ENCODE results near the gene UNG.
"Not testable (repeated sequence)": the region's sequence is repeated elsewhere in the genome, so short reads cannot be mapped to it uniquely, and the experiment has no call there.

Gene UNG

GRCh38 chr12:109097435-109098182 is at the start of gene UNG:
TSS of gene UNG (plus strand) at chr12:109097597. CDS start at chr12:109097680, 83 bp downstream.
- peak; percentile 57 for FAIRE-seq

GRCh38 chr12:109048706-109049105 is 48.7 kb upstream of the UNG start:
- not testable (repeated sequence) for FAIRE-seq

GRCh38 chr12:109049794-109050193 is 47.6 kb upstream of the UNG start:
- not testable (repeated sequence) for FAIRE-seq

- no peak for FAIRE-seq
Measured at GRCh38 chr12:109052097-109052413, 45.3 kb upstream of the UNG start.

- FAIRE-seq = no peak
Measured at GRCh38 chr12:109052414-109053323, 44.7 kb upstream of the UNG start, which contains the start of gene USP30. TSS of gene USP30 (plus strand) at chr12:109052576. CDS start at chr12:109052679, 103 bp downstream.

GRCh38 chr12:109053382-109054123 is 43.8 kb upstream of the UNG start:
- FAIRE-seq = no peak

- FAIRE-seq = not testable (repeated sequence)
Measured at GRCh38 chr12:109054124-109054513, 43.3 kb upstream of the UNG start.

- no peak for FAIRE-seq
Measured at GRCh38 chr12:109054520-109054919, 42.9 kb upstream of the UNG start.

GRCh38 chr12:109056891-109057290 is 40.5 kb upstream of the UNG start:
- no peak for FAIRE-seq

GRCh38 chr12:109057376-109057775 is 40.0 kb upstream of the UNG start:
- FAIRE-seq = no peak

GRCh38 chr12:109058773-109059172 is 38.6 kb upstream of the UNG start:
- no peak for FAIRE-seq

- no peak for FAIRE-seq
Measured at GRCh38 chr12:109064143-109064542, 33.3 kb upstream of the UNG start.

GRCh38 chr12:109065154-109065852 is 32.1 kb upstream of the UNG start:
- FAIRE-seq = no peak

GRCh38 chr12:109065853-109066193 is 31.6 kb upstream of the UNG start:
- FAIRE-seq = no peak

GRCh38 chr12:109069307-109070271 is 27.8 kb upstream of the UNG start:
- FAIRE-seq = no peak

- FAIRE-seq = no peak
Measured at GRCh38 chr12:109074866-109075265, 22.5 kb upstream of the UNG start.

GRCh38 chr12:109082751-109083150 is 14.6 kb upstream of the UNG start:
- no peak for FAIRE-seq

GRCh38 chr12:109084425-109084824 is 13.0 kb upstream of the UNG start:
- FAIRE-seq = no peak

GRCh38 chr12:109085590-109085989 is 11.8 kb upstream of the UNG start:
- FAIRE-seq = no peak

GRCh38 chr12:109087250-109087649 is 10.1 kb upstream of the UNG start:
- no peak for FAIRE-seq

- FAIRE-seq = no peak
Measured at GRCh38 chr12:109088818-109089217, 8.6 kb upstream of the UNG start.

- no peak for FAIRE-seq
Measured at GRCh38 chr12:109089683-109090082, 7.7 kb upstream of the UNG start.
